Measurements from ENCODE around the gene DTNB.

DNA sequence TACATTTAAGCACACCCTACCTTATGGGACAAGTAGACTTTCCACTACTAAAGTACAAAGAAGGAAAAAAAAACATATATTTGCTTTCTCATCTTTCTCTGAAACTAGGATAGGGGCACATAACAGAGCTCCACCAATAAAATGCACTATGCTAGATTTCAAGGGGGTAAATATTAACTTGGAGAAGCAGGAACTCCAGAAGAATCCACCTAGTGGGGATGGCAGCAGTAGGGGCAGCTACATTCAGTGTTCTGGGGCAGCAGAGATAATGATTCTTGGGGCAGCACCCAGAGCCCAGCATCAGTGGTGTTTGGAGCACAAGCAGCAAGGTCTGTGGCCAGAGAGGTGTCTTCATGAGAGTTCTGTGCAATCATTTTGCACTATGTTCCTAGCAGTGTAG is 64.7 kb downstream of the DTNB start:
- TF ChIP-seq, protein P1, sequence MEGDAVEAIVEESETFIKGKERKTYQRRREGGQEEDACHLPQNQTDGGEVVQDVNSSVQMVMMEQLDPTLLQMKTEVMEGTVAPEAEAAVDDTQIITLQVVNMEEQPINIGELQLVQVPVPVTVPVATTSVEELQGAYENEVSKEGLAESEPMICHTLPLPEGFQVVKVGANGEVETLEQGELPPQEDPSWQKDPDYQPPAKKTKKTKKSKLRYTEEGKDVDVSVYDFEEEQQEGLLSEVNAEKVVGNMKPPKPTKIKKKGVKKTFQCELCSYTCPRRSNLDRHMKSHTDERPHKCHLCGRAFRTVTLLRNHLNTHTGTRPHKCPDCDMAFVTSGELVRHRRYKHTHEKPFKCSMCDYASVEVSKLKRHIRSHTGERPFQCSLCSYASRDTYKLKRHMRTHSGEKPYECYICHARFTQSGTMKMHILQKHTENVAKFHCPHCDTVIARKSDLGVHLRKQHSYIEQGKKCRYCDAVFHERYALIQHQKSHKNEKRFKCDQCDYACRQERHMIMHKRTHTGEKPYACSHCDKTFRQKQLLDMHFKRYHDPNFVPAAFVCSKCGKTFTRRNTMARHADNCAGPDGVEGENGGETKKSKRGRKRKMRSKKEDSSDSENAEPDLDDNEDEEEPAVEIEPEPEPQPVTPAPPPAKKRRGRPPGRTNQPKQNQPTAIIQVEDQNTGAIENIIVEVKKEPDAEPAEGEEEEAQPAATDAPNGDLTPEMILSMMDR (IDR thresholded peaks at IDR 0.05), result no peak
- no peak for TF ChIP-seq POLR2A (IDR thresholded peaks at IDR 0.05)

Data from Peyer's patch (tissue), 4 donors.